ENCODE data around the gene BEND7. TPM values are rescaled to one million over a fixed set of nuclear protein-coding genes. Genes with fewer than 3 reads are reported as not detected.
A peak's percentile ranks its signal among the peaks of the same experiment; 100 is the strongest.

The BEND7 gene
- total and polyA plus RNA-seq, 8 donors, result 4.6 to 32.1 (median 21.0) TPM

- TF ChIP-seq CTCF (IDR thresholded peaks at IDR 0.05) (no peak), EP300 (IDR thresholded peaks at IDR 0.05) (no peak), POLR2AphosphoS5 (IDR thresholded peaks at IDR 0.05) (no peak), POLR2A (IDR thresholded peaks at IDR 0.05) (no peak)
- Histone ChIP-seq H3K9me3 (no peaks in the 10 kb centered on the region), H3K4me3 (no peak overlapping the region), H3K27ac (no peak overlapping the region), H3K4me1 (peaks cover 0 to 8% (median 4%) of the 10 kb centered on the region in 4 donors), H3K27me3 (no peaks in the 10 kb centered on the region), H3K36me3 (peaks cover 0 to 38% (median 24%) of the 10 kb centered on the region in 4 donors)
- WGBS, 5 donors, result 95 to 97% (median 97%) methylated on average over 7 of the region's 7 CpGs
- intact Hi-C loops (cut with DNase I; ENCODE audit: low total_unique reads), result no loop called here
- no peak for DNase-seq
These were observed 39.7 kb downstream of the BEND7 start for GRCh38 chr10:13489035-13489599.

DNA sequence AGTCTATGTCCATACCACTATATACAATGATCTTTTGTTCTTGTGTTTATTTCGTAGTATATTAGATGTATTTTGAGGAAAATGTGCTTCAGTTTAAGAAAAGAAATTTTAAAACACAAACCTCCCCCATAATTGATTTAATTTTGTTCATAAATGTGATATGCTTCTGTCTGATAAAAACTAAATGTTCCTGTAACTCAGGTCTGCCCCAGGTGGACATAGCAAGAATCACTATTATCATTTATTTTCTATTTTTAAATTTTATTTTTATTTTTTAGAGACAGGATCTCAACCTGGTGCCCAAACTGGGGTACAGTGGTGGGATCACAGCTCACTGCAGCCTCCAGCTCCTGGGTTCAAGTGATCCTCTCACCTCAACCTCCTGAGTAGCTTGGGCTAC, 43.2 kb downstream of the BEND7 start:
- H3K36me3 ChIP-seq, result peaks cover 0 to 34% (median 20%) of the 10 kb centered on the region in 4 donors
- no peak overlapping the region for H3K27ac ChIP-seq
- H3K27me3 ChIP-seq, result no peaks in the 10 kb centered on the region
- TF ChIP-seq EP300 (IDR thresholded peaks at IDR 0.05) (no peak), CTCF (IDR thresholded peaks at IDR 0.05) (peak in 2 of 7 experiments; percentile 30), POLR2AphosphoS5 (IDR thresholded peaks at IDR 0.05) (no peak)
- H3K9me3 ChIP-seq, result no peaks in the 10 kb centered on the region
- H3K4me1 ChIP-seq, result peaks cover 0 to 14% (median 4%) of the 10 kb centered on the region in 4 donors
- 74 to 93% (median 84%) methylated on average over 1 of the region's 1 CpG for WGBS, 5 donors
- no peak for DNase-seq
- no peak overlapping the region for H3K4me3 ChIP-seq
- intact Hi-C loops (cut with DNase I; ENCODE audit: low total_unique reads), result no loop called here

- Histone ChIP-seq H3K27ac (peak overlapping the region; percentile 40 to 72 (median 61)), H3K27me3 (no peaks in the 10 kb centered on the region), H3K4me1 (peaks cover 0 to 14% (median 4%) of the 10 kb centered on the region in 4 donors), H3K4me3 (no peak overlapping the region), H3K9me3 (no peaks in the 10 kb centered on the region), H3K36me3 (peaks cover 4 to 30% (median 15%) of the 10 kb centered on the region in 4 donors)
- intact Hi-C loops (cut with DNase I; ENCODE audit: low total_unique reads), result no loop called here
- TF ChIP-seq EP300 (IDR thresholded peaks at IDR 0.05) (no peak), POLR2AphosphoS5 (IDR thresholded peaks at IDR 0.05) (peak in 2 of 3 donors; percentile 61 to 68), POLR2A (IDR thresholded peaks at IDR 0.05) (no peak)
- peak; percentile 67 to 74 for DNase-seq
- 17 to 61% (median 28%) methylated on average over 9 of the region's 9 CpGs for WGBS, 5 donors
These were observed 44.9 kb downstream of the BEND7 start for GRCh38 chr10:13483951-13484350.

DNA sequence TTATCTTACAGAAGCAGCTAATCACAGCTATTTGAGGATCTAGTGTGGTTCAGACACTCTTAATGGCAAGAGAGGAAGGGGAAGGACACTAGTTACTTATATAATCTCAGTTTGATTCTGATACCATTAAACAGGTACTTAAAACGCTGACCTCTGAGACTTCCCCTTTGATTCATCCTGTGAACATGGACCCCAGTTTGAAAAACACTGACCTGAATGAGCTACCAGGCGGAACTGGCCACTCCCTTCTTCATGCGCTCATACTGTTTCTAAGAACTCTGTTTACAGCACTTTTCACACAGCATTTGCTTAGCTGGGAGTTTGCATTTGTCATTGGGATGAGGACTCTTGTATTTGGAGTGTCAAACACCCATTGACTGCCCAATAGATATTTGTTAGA, 45.7 kb downstream of the BEND7 start:
- Histone ChIP-seq H3K27me3 (no peaks in the 10 kb centered on the region), H3K27ac (no peak overlapping the region), H3K9me3 (no peaks in the 10 kb centered on the region), H3K4me1 (peaks cover 0 to 14% (median 4%) of the 10 kb centered on the region in 4 donors), H3K36me3 (peaks cover 4 to 32% (median 16%) of the 10 kb centered on the region in 4 donors), H3K4me3 (no peak overlapping the region)
- 30 to 68% (median 49%) methylated on average over 3 of the region's 3 CpGs for WGBS, 5 donors
- no peak for TF ChIP-seq POLR2A (IDR thresholded peaks at IDR 0.05)
- TF ChIP-seq EP300 (IDR thresholded peaks at IDR 0.05), result no peak
- TF ChIP-seq CTCF (IDR thresholded peaks at IDR 0.05), result no peak
- TF ChIP-seq POLR2AphosphoS5 (IDR thresholded peaks at IDR 0.05), result no peak
- peak in 1 of 2 donors; percentile 48 for DNase-seq
- intact Hi-C loops (cut with DNase I; ENCODE audit: low total_unique reads), result no loop called here

DNA sequence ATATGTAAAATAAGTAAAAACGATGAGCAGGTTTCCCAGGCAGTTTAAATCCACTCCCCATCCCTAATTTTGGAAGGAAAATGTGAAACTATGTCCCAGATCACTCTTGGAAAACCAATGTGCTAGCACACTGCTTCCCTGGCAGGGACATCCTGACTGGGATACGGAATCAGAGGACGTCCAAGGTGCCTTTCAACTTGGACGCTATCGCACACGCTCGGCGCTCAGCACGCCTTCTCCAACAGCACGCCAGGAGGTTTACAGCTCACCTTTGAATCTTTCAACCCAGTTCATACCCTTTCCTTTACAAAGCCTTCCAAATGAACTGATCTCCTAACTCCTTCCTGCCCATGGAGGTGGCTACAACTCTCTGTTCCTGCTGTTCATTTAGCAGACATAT, 47.1 kb downstream of the BEND7 start:
- H3K36me3 ChIP-seq, result peaks cover 4 to 30% (median 18%) of the 10 kb centered on the region in 4 donors
- H3K27ac ChIP-seq, result no peak overlapping the region
- intact Hi-C loops (cut with DNase I; ENCODE audit: low total_unique reads), result no loop called here
- H3K27me3 ChIP-seq, result no peaks in the 10 kb centered on the region
- no peak for TF ChIP-seq CTCF (IDR thresholded peaks at IDR 0.05)
- no peak for TF ChIP-seq POLR2AphosphoS5 (IDR thresholded peaks at IDR 0.05)
- no peak for TF ChIP-seq EP300 (IDR thresholded peaks at IDR 0.05)
- H3K4me1 ChIP-seq, result peaks cover 0 to 14% (median 4%) of the 10 kb centered on the region in 4 donors
- H3K9me3 ChIP-seq, result no peaks in the 10 kb centered on the region
- H3K4me3 ChIP-seq, result no peak overlapping the region
- WGBS, 5 donors, result 80 to 92% (median 88%) methylated on average over 10 of the region's 10 CpGs
- no peak for DNase-seq

All from stomach (tissue), 9 donors.